HG02588 (cell line): ENCODE measurements around the gene FNDC3A.

Experiments used
- ATAC-seq: cut with Tn5 transposase; IDR thresholded peaks from one replicate; pipeline ENCODE4 v1.9.1; 2021; ENCODE audit warnings: mild to moderate bottlenecking, moderate library complexity; ENCODE audit not compliant: unreplicated experiment

The FNDC3A gene, protein sequence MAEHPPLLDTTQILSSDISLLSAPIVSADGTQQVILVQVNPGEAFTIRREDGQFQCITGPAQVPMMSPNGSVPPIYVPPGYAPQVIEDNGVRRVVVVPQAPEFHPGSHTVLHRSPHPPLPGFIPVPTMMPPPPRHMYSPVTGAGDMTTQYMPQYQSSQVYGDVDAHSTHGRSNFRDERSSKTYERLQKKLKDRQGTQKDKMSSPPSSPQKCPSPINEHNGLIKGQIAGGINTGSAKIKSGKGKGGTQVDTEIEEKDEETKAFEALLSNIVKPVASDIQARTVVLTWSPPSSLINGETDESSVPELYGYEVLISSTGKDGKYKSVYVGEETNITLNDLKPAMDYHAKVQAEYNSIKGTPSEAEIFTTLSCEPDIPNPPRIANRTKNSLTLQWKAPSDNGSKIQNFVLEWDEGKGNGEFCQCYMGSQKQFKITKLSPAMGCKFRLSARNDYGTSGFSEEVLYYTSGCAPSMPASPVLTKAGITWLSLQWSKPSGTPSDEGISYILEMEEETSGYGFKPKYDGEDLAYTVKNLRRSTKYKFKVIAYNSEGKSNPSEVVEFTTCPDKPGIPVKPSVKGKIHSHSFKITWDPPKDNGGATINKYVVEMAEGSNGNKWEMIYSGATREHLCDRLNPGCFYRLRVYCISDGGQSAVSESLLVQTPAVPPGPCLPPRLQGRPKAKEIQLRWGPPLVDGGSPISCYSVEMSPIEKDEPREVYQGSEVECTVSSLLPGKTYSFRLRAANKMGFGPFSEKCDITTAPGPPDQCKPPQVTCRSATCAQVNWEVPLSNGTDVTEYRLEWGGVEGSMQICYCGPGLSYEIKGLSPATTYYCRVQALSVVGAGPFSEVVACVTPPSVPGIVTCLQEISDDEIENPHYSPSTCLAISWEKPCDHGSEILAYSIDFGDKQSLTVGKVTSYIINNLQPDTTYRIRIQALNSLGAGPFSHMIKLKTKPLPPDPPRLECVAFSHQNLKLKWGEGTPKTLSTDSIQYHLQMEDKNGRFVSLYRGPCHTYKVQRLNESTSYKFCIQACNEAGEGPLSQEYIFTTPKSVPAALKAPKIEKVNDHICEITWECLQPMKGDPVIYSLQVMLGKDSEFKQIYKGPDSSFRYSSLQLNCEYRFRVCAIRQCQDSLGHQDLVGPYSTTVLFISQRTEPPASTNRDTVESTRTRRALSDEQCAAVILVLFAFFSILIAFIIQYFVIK

DNA sequence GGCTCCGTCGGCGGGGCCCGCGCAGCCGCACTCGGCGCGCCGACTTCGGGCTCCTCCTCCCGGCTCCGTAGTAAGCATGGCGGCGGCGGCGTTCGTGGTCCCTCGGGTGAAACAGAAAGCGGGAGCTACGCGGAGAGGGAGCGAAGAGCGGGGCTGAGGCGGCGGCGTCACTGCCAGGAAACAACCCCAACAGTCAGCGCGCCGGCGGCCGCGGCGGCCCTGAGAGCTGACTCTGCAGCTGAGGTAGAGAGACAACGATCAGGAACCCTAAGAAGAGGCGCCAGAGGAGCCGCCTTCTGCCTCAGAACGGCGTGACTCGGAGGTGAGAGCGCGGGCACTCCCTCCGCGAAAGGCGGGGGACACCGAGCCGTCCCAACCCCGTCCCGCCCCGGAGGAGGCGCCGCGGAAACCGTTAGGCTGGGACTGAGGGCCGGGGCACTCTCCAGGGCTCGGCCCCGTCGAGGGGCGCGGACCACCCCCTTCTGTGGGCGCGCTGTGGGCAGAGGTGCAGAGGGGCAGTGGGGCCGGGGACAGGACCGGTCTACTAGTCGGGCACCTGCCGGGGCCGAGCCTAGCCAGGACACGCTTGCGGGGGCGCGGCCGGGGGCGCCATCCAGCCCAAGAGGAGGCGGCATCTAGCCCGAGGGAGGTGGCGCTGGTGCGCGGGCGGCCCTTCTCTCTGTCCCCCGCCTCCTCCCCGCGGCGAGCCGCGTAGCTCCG is at the start of gene FNDC3A:
TSS of gene FNDC3A (plus strand) at position 57 of the 720 bp plus-strand sequence. CDS start 30,279 bp downstream, outside the sequence.
- peak; percentile 64 for ATAC-seq

DNA sequence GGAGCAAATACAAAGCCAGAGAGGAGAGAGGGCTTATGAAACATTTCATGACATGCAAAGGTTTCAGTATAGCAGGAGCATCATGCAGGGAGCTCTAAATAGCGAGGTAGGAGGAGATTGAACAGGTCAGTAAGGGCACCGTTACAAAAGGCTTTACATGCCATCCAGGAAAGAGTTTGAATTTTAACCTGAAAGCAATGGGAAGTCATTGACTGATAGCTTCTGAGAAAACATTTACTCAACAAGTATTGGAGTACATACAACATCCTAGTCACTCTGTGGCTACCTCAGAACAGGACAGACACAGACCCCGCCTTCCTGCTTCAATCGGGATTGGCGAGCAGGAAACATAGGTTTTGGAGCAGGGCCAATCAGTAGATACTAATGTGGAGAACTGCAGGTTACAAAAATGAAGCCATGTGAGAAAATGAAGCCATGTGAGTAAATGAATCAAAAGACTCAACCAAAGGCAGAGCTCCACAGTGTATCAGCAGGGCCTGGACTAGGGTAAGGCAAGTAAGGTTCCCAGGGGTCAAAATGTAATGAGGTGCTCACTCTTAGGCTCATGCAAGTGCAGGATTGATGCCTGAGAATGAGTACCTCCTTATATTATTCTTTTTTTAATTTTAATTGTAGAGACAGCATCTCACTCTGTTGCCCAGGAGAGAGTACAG is 46.8 kb upstream of the FNDC3A start:
- ATAC-seq: no peak

DNA sequence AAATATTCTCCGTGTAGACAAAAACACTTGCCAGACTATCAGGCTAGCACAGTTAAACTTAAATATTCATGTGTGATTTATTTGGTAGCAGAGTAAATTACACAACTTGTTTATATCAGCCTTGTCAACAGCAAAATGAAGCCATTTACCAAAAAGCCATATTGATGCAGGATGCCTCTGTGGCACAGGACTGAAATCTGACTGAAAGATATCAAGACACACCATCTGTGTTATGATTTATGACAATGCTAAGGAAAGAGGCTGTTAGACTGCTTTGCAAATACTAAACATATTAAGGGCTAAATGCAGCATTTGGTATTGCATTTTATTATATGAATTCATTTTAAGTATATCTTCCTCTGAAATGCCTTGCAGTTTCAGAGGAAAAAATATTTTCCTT is 44.8 kb upstream of the FNDC3A start:
- no peak for ATAC-seq

DNA sequence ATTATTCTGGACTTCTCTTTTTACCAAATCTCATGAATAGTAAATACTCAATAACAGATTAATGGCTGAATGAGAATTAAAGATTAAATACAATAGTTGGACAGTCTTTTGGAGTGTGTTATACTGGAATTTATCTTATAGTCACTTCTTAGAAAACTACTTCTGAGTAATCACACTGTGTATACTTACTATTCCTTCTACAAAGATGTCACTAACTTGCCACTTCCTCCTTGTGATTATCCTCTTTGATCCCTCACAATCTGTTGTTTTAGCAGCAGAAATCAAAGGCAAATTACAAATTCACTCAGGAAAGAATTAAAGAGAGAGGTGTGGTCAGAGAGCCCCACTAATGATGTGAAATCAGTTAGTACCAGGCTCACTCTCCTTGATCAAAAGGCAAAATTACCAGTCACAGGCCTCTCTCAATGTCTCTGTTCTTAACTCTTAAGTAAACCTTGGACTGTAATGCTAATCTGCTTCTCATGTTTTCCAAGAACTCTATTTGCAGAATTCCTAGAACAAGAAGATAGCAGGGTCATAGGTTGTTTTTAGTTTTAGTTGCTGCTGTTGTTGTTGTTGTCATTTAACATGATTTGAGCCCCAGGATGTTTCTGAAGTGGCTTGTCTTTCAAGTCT is 37.3 kb upstream of the FNDC3A start:
- no peak for ATAC-seq

DNA sequence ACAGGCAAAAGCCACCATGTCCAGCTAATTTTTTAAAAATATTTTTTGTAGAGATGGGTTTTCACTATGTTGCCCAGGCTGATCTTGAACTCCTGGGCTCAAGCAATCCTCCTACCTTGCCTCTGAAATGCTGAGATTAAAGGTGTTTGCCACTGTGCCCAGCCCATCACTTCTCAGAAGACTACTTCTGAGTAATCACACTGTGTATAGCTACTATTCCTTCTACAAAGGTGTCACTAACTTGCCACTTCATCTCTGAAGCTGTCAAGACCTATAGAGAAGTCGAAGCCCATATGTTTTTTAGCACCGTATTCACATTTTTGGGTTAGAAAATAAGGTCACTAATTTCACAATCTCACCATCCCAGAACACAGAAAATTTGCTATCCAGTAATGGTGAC is 36.0 kb upstream of the FNDC3A start:
- ATAC-seq: no peak

DNA sequence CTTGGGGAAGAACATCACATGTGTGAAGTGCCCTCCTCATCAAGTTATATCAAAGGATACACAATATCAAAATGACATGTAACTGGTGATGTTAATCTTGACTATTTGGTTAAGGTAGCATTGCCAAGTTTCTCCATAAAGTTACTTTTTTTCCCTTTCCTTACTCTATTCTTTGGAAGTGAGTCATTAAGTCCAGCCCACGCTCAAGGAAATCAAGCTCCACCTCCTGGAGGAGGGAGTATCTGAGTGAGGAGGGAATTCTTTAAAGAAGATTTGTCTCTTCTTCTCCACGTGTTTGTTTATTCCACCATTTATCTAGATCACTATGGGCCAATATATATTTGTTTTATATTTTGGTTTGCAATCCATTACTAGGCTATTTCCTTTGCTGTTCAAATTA is 33.6 kb upstream of the FNDC3A start:
- ATAC-seq: no peak

DNA sequence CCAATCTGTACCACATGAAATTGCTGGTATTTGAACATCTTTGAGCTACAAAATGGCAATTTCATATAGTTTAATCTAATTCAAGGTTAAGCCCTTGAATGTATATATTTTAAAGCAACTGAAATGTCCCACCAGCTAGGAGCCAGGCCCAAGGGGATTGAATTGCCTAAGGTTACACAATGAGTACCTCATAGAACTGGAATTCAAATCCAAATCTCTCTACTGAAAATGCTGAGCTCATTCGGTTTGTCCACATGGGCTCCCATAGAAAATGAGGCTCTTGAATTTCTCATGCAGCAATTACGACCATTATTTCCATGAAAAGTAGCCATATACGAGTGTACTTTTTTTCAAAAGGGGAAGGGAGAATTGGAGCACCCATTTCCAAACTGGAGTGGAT is 31.5 kb upstream of the FNDC3A start:
- ATAC-seq: no peak

DNA sequence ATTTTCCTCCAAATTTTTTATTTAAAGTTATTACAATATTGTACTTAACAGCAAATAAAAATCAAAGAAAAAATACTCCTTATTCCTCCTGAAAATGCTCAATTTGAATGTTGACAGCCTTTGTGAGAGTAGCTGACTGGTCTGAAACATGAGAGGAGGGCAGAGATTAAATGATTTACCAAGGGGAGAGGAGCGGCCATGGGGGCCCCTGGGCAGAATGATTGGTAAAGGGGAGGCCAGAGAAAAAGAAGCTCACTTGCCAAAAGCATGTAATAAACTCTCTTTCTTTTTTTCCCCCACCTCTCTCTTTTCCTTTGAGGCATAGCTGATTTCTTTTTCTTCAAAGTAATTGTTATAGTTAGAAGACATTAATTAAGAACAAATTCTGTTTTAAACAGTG is 30.1 kb upstream of the FNDC3A start:
- ATAC-seq: no peak

DNA sequence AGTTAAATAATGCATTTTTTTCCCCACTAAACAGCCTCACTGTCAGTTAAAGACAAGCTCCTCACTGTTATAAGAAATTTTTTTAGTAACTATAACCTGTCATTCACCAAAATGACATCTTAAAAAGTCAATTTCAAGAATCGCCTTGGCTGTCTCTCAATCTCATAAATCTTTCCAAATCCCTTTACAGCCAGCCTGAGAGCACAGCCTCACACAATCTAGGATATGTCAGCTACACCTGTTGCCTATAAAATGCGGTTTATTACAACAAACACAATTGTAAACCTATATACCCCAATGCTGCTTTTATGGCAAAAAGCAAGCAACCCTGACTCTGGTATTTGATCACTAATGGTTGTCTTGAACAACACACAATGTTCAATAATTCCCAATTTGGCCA is 29.5 kb upstream of the FNDC3A start:
- no peak for ATAC-seq

DNA sequence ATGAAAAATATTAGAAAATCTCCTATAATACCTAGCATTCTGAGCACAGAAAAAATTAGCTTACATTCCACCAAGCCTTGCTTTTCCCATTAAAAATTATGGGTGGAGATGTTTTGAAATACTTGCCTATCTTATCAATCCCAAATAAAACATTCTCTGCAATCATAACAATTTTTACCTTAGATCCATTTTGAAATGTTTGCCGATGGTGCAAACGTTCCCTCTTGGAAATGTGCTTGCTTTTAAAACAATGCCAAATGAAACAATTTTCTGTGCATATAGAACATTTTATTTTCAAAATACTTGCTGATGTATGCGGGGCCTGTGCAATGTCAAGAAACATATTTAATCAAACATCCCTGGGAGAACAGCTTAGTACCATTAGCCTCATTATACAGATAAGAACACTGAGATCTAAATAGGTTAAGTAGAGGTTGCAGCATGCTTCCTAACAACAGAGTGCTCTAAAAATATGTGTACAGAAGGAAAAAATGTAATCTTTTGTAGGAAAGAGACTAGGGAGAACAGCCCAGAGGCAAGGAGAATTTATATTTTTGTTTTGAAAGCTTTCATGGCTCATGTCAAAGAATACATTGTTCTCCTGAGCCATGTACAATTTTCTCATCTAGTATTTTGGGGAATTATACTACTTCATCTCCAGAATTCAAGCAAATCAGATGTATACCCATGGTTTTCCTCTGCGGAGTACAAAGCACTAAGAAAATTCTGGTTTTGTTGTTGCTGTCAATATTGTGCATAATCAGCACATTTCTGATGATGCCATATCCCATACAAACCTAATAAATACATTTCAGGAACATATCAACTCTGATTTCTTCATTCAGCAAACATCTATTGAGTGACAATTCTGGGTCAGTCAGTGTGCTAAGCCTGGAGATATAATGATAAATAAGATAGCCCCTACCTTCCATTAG is 25.9 kb upstream of the FNDC3A start:
- no peak for ATAC-seq

DNA sequence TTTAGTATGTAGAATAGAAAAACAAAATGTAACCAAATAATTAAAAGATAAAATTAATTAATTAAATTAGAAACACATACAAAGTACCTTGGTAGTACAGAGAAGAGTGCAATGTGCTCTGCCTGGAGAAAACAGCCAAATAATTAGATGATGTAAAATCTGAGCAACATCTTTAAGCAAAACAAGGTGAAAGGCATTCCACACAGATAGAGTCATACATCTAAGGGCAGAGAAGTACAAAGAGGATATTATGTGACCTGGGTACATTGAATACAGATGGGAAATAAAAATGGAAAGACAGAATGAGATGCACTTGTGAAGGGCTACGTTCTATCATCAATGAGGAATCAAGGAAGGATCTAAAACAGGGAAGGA is 25.2 kb upstream of the FNDC3A start:
- ATAC-seq: no peak

DNA sequence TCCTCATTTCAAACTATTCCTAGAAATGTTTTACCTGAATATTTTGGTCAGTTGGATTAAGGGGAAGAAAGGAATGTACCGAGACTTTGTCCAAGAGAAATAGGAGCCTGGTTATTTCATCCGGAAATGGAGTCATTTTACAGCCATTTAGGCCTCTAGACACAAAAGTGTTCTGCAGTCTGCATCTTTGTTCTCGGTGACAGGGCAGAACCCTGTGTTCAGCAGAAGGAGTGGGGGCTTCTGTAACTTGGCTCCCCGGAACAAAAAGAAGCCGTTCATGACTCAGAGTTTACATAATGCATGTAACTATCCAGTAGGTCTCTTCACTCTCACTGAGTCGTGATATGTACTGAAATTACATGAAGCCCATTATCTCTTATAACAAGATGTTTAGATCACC is 21.6 kb upstream of the FNDC3A start:
- no peak for ATAC-seq

DNA sequence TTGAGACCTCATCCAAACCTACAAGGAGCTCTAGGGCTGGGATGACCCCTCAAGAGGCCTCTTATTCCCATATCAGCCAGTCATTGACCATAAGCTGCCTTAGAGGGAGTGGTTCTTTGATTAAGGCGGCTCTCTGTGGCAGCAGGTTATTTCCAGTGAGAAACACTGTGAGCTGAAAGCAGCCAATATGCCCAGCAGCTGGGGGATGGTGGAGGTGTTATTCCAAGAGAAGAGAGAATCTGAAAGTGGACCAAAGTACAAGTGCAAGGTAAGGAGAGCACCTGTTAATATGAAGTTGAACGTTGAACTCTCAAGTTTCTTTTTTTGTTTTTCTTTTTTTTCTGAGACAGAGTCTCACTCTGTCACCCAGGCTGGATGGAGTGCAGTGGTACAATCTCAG is 20.2 kb upstream of the FNDC3A start:
- ATAC-seq: no peak

DNA sequence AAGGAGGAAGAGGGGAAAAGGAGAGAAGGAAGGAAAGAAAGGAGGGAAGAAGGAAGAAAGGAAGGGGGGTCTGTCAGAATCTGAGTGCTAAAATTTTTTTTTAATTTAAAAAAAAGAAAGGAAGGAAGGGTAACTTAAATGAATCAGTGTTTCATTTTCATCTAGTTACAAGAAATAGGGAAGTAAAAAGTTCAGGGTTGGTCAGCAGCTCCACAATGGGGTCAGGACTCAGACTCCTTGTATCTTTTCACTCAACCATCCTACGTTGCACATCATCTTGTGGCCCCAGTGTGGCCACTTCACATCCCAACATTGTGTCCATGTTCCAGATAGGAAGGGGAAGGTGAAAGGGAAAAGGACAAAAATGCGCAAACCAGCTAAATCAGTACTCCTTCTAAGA is 14.3 kb upstream of the FNDC3A start:
- no peak for ATAC-seq

DNA sequence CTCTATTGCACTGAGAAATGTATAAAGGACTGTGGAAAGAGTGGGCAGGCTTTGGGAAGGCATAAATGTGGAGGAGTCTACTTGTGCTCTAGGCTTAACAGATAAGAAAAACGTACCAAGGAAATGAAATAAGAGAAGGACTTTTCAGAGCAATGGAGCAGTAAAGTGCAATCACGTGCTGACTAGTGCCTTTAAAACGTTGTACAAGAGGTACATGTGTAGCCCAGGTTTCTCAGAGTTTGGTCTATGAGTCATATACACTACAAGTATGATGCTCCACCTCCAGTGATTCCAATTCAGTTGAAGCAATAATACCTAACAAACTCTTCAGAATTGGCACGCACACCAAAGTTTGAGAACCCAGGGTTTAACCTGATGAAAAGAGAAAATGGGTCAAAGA is 13.4 kb upstream of the FNDC3A start:
- ATAC-seq: no peak

DNA sequence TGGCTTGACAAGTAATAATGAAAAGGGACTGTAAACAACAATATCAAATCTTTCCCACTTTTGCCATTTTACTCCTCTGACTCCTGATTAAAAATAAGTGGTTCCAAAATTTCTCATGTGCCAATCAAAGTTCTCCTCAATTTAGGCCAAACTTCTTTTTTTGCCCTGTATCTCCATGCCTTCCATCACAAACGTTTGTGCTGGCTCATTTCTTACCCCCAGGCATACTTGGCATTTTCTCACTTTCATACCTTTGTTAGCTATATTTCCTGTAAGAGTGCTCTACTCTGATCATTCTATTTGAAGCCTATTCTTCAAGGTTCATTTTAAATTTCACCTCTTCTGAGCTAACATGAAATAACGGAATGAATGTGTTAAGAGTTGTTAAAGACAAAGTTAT is 10.0 kb upstream of the FNDC3A start:
- ATAC-seq: no peak

DNA sequence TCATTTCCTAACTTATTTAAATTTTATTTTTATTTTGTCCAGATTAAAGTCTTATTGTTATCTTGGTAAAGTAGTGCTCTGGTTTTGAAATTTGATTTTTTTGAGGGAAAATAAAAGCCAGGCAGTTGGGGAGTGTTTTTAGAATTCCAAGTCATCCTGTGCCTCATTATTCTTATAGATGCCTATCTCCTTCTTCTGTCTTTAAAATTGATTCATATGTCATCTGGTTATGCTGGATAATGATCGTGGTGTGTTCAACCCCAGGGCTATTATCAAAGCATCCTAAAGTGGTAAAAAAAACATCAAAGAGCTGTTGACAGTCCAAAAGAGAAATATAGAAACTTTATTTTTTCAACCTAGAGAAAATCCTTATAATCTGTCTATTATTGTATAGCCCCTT is 6.0 kb upstream of the FNDC3A start:
- no peak for ATAC-seq

DNA sequence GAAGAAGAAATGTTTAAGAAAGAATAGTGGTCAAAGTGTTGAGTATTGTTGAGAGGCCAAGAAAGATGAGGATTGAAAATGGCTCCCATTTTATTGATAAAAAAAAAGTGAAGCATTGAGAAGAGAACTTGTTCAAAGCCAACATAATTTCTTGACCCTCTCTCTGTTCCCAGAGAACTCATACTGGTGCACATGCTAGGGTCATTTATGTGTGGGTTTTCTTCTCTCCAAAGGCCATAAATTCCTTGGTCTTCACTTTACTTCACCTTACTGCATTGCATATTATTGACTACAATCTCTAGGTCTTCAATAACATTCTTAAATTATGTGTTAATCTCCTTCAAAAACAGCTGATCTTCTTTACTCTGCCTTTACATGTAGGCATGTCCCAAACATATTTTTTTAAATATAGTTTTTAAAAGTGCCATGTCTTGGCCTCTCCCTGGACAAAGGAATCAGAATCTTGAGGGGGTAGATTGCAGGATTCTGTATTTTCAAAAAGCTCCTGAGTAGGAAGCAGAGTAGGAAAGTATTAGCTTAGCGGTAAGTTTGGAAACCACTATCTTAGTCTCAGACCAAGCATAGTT is 1.8 kb upstream of the FNDC3A start:
- ATAC-seq: no peak
